ENCODE measurements around the gene NTNG1.

Gene NTNG1

GRCh38 chr1:107444302-107444701 is 303.5 kb downstream of the NTNG1 start:
- no peak for DNase-seq (ENCODE audit: low read depth)
- H3K4me3 ChIP-seq (ENCODE audit: low read depth, low read length), result no peak overlapping the region
- TF ChIP-seq CTCF (IDR thresholded peaks at IDR 0.05; ENCODE audit: low read depth, low read length, missing control alignments), result no peak

DNA sequence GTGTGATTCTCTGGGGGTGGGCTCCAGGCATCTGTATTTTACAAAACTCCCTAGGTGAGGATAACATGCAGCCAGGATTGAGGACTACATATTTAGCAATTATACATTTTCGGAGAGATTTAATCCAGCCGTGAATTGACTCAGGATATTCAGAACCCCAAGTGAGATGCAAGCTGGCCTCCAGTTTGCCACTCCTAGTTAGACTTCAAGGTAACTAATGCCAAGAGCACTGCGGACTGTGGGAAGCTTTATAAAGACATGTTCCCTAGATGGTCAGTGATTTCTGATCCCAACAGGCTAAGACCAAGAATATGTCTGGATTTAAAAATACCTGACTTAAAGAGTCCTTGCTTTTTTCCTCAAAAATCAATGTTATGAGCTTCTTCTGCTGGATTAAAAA is 308.5 kb downstream of the NTNG1 start:
- H3K4me3 ChIP-seq (ENCODE audit: low read depth, low read length), result no peak overlapping the region
- DNase-seq (ENCODE audit: low read depth), result no peak
- no peak for TF ChIP-seq CTCF (IDR thresholded peaks at IDR 0.05; ENCODE audit: low read depth, low read length, missing control alignments)

- no peak for TF ChIP-seq CTCF (IDR thresholded peaks at IDR 0.05; ENCODE audit: low read depth, low read length, missing control alignments)
- peak overlapping the region; percentile 17; the same call in 1 of the 2 replicates for H3K4me3 ChIP-seq (ENCODE audit: low read depth, low read length)
- peak; percentile 50 for DNase-seq (ENCODE audit: low read depth)
These were observed 310.2 kb downstream of the NTNG1 start for GRCh38 chr1:107450899-107451664.

DNA sequence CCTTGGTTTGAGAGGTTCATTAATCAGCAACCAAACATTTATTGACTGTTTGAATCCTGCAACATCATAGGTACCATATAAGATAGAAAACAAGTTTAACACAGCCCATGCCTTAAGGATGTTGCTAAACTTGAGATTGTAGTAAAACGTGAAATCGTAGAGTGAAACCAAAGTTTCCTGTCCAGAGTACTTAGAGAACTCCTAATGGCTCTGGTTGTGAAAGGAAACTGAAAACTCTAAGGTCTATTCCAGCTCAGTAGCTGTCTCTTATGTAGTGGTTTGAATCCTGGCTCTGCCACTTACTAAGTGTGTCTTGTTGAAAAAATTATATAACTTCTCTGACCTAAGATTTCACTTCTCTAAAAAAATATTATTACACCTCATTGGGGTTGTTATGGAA is 310.9 kb downstream of the NTNG1 start:
- peak; percentile 45 for DNase-seq (ENCODE audit: low read depth)
- no peak for TF ChIP-seq CTCF (IDR thresholded peaks at IDR 0.05; ENCODE audit: low read depth, low read length, missing control alignments)
- H3K4me3 ChIP-seq (ENCODE audit: low read depth, low read length), result peak overlapping the region; percentile 17; the same call in 1 of the 2 replicates

GRCh38 chr1:107454791-107455190 is 314.0 kb downstream of the NTNG1 start:
- DNase-seq (ENCODE audit: low read depth), result no peak

DNA sequence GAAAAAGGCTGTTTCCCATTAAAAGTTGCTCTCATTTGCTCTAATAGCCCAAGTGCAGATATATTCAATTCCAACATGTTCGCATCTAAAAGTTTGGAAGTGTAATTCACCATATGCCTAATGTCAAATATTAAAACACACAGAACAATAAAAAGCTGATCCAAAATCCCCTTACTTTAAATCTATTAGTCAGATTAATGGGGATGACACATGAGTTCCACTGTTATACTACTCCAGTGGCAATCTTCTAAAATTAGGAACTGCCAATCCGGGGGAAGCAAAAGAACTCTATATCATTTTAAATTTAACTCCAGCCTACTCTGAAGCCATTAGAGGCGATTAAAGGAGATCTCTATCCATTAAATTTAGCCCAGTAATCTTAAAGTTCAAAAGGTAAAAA is 317.1 kb downstream of the NTNG1 start:
- no peak for TF ChIP-seq CTCF (IDR thresholded peaks at IDR 0.05; ENCODE audit: low read depth, low read length, missing control alignments)
- DNase-seq (ENCODE audit: low read depth), result no peak
- H3K4me3 ChIP-seq (ENCODE audit: low read depth, low read length), result no peak overlapping the region

More at GRCh38 chr1:107454791-107455190, 314.0 kb downstream of the NTNG1 start:
- no peak overlapping the region for H3K4me3 ChIP-seq (ENCODE audit: low read depth, low read length)
- no peak for TF ChIP-seq CTCF (IDR thresholded peaks at IDR 0.05; ENCODE audit: low read depth, low read length, missing control alignments)

All from GM12864 (cell line).